H1 (cell line): ENCODE measurements around the gene CYB561A3. TPM values are rescaled to one million over a fixed set of nuclear protein-coding genes. Genes with fewer than 3 reads are reported as not detected.

ENCODE experiments used
- CTCF ChIA-PET: fragments of 300-600 bp; sonication (Branson Sonifier 250); formaldehyde crosslinking; loops from one replicate; lab custom pipeline; 2021; ENCODE audit not compliant: partially characterized antibody; lab: Charles Lee
- POLR2A ChIA-PET: fragments of 300-600 bp; sonication (Branson Sonifier 250); formaldehyde crosslinking; loops from one replicate; lab custom pipeline; 2021; ENCODE audit warnings: inconsistent platforms; ENCODE audit not compliant: partially characterized antibody; lab: Charles Lee
- DNase-seq, 2 experiments: peaks; one replicate each; pipeline versions ENCODE4 v3.0.0 to v3.0.0-alpha.2; 2010 to 2022; ENCODE audit warnings: low spot score in 2 of 2, low read depth in 1 of 2, mixed read lengths in 1 of 2
- FAIRE-seq: peaks from 2 replicates; lab custom pipeline; 2011; peaks lifted over from hg19 to GRCh38; lab: Jason Lieb, UNC
- H2AFZ ChIP-seq: 2 replicates; pipeline ENCODE4 v1.8.1; 2012; ENCODE audit warnings: low read length, inconsistent platforms
- H2AK5ac ChIP-seq: 2 replicates; pipeline ENCODE4 v1.6.1; 2013; ENCODE audit warnings: low read depth, low read length
- H2BK120ac ChIP-seq: replicated peaks from 2 replicates; pipeline ENCODE3; 2013; ENCODE audit warnings: low read depth, low read length, inconsistent platforms
- H2BK12ac ChIP-seq: 2 replicates; pipeline ENCODE4 v1.6.1; 2013; ENCODE audit warnings: low read depth, low read length
- H2BK15ac ChIP-seq: 2 replicates; pipeline ENCODE4 v1.6.1; 2013; ENCODE audit warnings: low read length
- H2BK20ac ChIP-seq: 2 replicates; pipeline ENCODE4 v1.6.1; 2013; ENCODE audit warnings: low read length
- H2BK5ac ChIP-seq: 2 replicates; pipeline ENCODE4 v1.6.1; 2013; ENCODE audit warnings: low read depth, low read length
- H3K14ac ChIP-seq: 2 replicates; pipeline ENCODE4 v1.6.1; 2013; ENCODE audit warnings: inconsistent platforms; ENCODE audit not compliant: insufficient read length
- H3K18ac ChIP-seq: 2 replicates; pipeline ENCODE4 v1.6.1; 2013; ENCODE audit warnings: low read length; ENCODE audit errors: extremely low read depth
- H3K23ac ChIP-seq: 2 replicates; pipeline ENCODE4 v1.6.1; 2013; ENCODE audit warnings: inconsistent platforms; ENCODE audit not compliant: insufficient read length
- H3K23me2 ChIP-seq: 2 replicates; pipeline ENCODE4 v1.6.1; 2013; ENCODE audit warnings: low read depth, low read length
- H3K27ac ChIP-seq: 2 replicates; pipeline ENCODE4 v1.6.1; 2011; ENCODE audit warnings: low read depth, low read length, inconsistent platforms
- H3K27me3 ChIP-seq, 4 experiments: replicated peaks in 1 of 4; 1 replicate in 1 of 4; 2 replicates in 3 of 4; pipeline versions ENCODE4 v1.6.1 to v1.8.1; 2011 to 2013; ENCODE audit warnings: low read length in 3 of 4, mild to moderate bottlenecking in 3 of 4, inconsistent platforms in 2 of 4, mixed read lengths in 2 of 4, moderate library complexity in 1 of 4; ENCODE audit not compliant: control insufficient read depth in 3 of 4, insufficient read depth in 3 of 4; ENCODE audit errors: extremely low read depth in 1 of 4
- H3K36me3 ChIP-seq, 4 experiments: 2 replicates each; pipeline versions ENCODE4 v1.6.1 to v1.8.1; 2011 to 2013; ENCODE audit warnings: mild to moderate bottlenecking in 4 of 4, low read length in 3 of 4, moderate library complexity in 2 of 4, control low read depth in 1 of 4, inconsistent platforms in 1 of 4; ENCODE audit not compliant: insufficient read depth in 4 of 4, control insufficient read depth in 2 of 4
- H3K4ac ChIP-seq: replicated peaks from 2 replicates; pipeline ENCODE3; 2013; ENCODE audit warnings: low read length, low read depth, mixed read lengths, inconsistent platforms; ENCODE audit not compliant: insufficient read length
- H3K4me1 ChIP-seq, 4 experiments: replicated peaks in 1 of 4; 1 replicate in 1 of 4; 2 replicates in 3 of 4; pipeline versions ENCODE4 v1.6.1 to v1.8.1; 2011 to 2013; ENCODE audit warnings: low read length in 3 of 4, inconsistent platforms in 2 of 4, mixed read lengths in 1 of 4; ENCODE audit not compliant: insufficient read depth in 4 of 4, control insufficient read depth in 3 of 4
- H3K4me2 ChIP-seq, 2 experiments: 2 replicates each; pipeline versions ENCODE4 v1.6.1 to v1.8.1; 2011 to 2013; ENCODE audit warnings: low read depth in 2 of 2, low read length in 2 of 2, control low read depth in 1 of 2, inconsistent platforms in 1 of 2, mild to moderate bottlenecking in 1 of 2; ENCODE audit not compliant: insufficient read depth in 1 of 2
- H3K4me3 ChIP-seq, 4 experiments: fragments of 200-600, 300-600 bp in 1 of 4; sonication (generic), shearing (Covaris generic), sonication (Bioruptor Twin) in 1 of 4; 2 replicates each; pipeline versions ENCODE4 v1.5.1 to v1.8.1; 2011 to 2016; ENCODE audit warnings: low read length in 4 of 4, low read depth in 3 of 4, control low read depth in 2 of 4, inconsistent platforms in 2 of 4, mild to moderate bottlenecking in 2 of 4, mixed read lengths in 1 of 4, moderate library complexity in 1 of 4; ENCODE audit not compliant: insufficient read depth in 2 of 4; ENCODE audit errors: extremely low read depth in 1 of 4
- H3K56ac ChIP-seq: replicated peaks from 2 replicates; pipeline ENCODE3; 2013; ENCODE audit warnings: low read depth, mild to moderate bottlenecking, mixed read lengths, low read length, inconsistent platforms; ENCODE audit not compliant: insufficient read length
- H3K79me1 ChIP-seq: 2 replicates; pipeline ENCODE4 v1.6.1; 2013; ENCODE audit warnings: low read depth, low read length, control low read depth
- H3K79me2 ChIP-seq, 2 experiments: 2 replicates each; pipeline versions ENCODE4 v1.6.1 to v1.8.1; 2012 to 2013; ENCODE audit warnings: low read length in 2 of 2, mild to moderate bottlenecking in 2 of 2, inconsistent platforms in 1 of 2; ENCODE audit not compliant: insufficient read depth in 2 of 2, control insufficient read depth in 1 of 2
- H3K9ac ChIP-seq, 4 experiments: replicated peaks in 1 of 4; 1 replicate in 1 of 4; 2 replicates in 3 of 4; pipeline versions ENCODE4 v1.6.1 to v1.8.1; 2011 to 2013; ENCODE audit warnings: low read depth in 3 of 4, low read length in 3 of 4, control low read depth in 2 of 4, mild to moderate bottlenecking in 2 of 4, moderate library complexity in 2 of 4, inconsistent platforms in 1 of 4; ENCODE audit errors: extremely low read depth in 1 of 4
- H3K9me3 ChIP-seq, 2 experiments: 2 replicates each; pipeline versions ENCODE4 v1.6.1 to v1.8.1; 2012 to 2013; ENCODE audit warnings: mild to moderate bottlenecking in 2 of 2, moderate library complexity in 2 of 2, control low read depth in 1 of 2, inconsistent platforms in 1 of 2, low read depth in 1 of 2, low read length in 1 of 2, mixed read lengths in 1 of 2; ENCODE audit not compliant: insufficient read depth in 2 of 2
- H4K20me1 ChIP-seq, 2 experiments: replicated peaks in 1 of 2; 2 replicates each; pipeline versions ENCODE3 to v1.8.1; 2011 to 2013; ENCODE audit warnings: inconsistent platforms in 2 of 2, low read length in 2 of 2, mild to moderate bottlenecking in 1 of 2; ENCODE audit not compliant: insufficient read depth in 2 of 2, control insufficient read depth in 1 of 2
- H4K5ac ChIP-seq: 2 replicates; pipeline ENCODE4 v1.6.1; 2013; ENCODE audit warnings: low read length, low read depth, mixed read lengths, inconsistent platforms; ENCODE audit not compliant: insufficient read length
- H4K8ac ChIP-seq: 2 replicates; pipeline ENCODE4 v1.8.0; 2013; ENCODE audit warnings: mild to moderate bottlenecking, moderate library complexity, low read length, inconsistent platforms; ENCODE audit not compliant: insufficient read depth; ENCODE audit errors: extremely low read depth
- H4K91ac ChIP-seq: replicated peaks from 2 replicates; pipeline ENCODE3; 2013; ENCODE audit warnings: low read length, mixed read lengths, inconsistent platforms; ENCODE audit not compliant: insufficient read length
- ASH2L ChIP-seq: fragments of 200-600, 300-600 bp; sonication (generic); IDR thresholded peaks from one replicate; pipeline ENCODE4 v1.7.1; 2017; ENCODE audit warnings: low read length
- BCL11A ChIP-seq, 2 experiments: IDR thresholded peaks; one replicate each; pipeline ENCODE4 v1.6.1; 2011; ENCODE audit warnings: low read depth in 2 of 2, low read length in 2 of 2, mild to moderate bottlenecking in 2 of 2
- BRCA1 ChIP-seq: IDR thresholded peaks from 2 replicates; pipeline ENCODE4 v1.6.1; 2012; ENCODE audit warnings: low read depth, low read length, improper control_type of control experiment
- CREB1 ChIP-seq: IDR thresholded peaks from 2 replicates; pipeline ENCODE4 v1.6.1; 2012; ENCODE audit warnings: inconsistent platforms
- EP300 ChIP-seq, 2 experiments: IDR thresholded peaks; 1 replicate in 1 of 2; 2 replicates in 1 of 2; pipeline ENCODE4 v1.6.1; 2011 to 2012; ENCODE audit warnings: low read depth in 2 of 2, low read length in 2 of 2, mild to moderate bottlenecking in 2 of 2, borderline replicate concordance in 1 of 2, inconsistent platforms in 1 of 2, moderate library complexity in 1 of 2
- MAFK ChIP-seq: IDR thresholded peaks from 2 replicates; pipeline ENCODE4 v1.6.1; 2012; ENCODE audit warnings: low read depth, mild to moderate bottlenecking, improper control_type of control experiment, low read length
- NRF1 ChIP-seq: IDR thresholded peaks from 2 replicates; pipeline ENCODE4 v1.6.1; 2011; ENCODE audit warnings: mild to moderate bottlenecking, low read depth, low read length, improper control_type of control experiment
- POLR2A ChIP-seq, 2 experiments: IDR thresholded peaks; 1 replicate in 1 of 2; 2 replicates in 1 of 2; pipeline ENCODE4 v1.6.1; 2011; ENCODE audit warnings: low read depth in 2 of 2, low read length in 2 of 2, mild to moderate bottlenecking in 2 of 2; ENCODE audit errors: control extremely low read depth in 1 of 2
- POLR2AphosphoS5 ChIP-seq: IDR thresholded peaks from 2 replicates; pipeline ENCODE4 v1.6.1; 2011; ENCODE audit warnings: low read depth, low read length
- RNF2 ChIP-seq: fragments of 200-900, 300-1000 bp; sonication (generic); IDR thresholded peaks from 2 replicates; pipeline ENCODE4 v1.7.1; 2016; ENCODE audit warnings: borderline replicate concordance, low read depth, mild to moderate bottlenecking, antibody characterized with exemption, low read length; ENCODE audit not compliant: poor library complexity, severe bottlenecking; ENCODE audit errors: missing control alignments
- SIN3A ChIP-seq, 2 experiments: IDR thresholded peaks in 1 of 2; conservative IDR thresholded peaks in 1 of 2; 2 replicates each; pipeline ENCODE4 v1.6.1; 2011 to 2012; ENCODE audit warnings: low read length in 2 of 2, improper control_type of control experiment in 1 of 2, low read depth in 1 of 2, mild to moderate bottlenecking in 1 of 2
- WGBS, 2 experiments: shearing (Covaris generic) in 1 of 2; methylation state at CpG; one replicate each; pipeline versions ENCODE4 v1.1.6 to v1.1.7; 2013 to 2015; ENCODE audit warnings: low lambda C conversion rate in 2 of 2, mixed read lengths in 2 of 2, inconsistent platforms in 1 of 2, low coverage in 1 of 2, missing lambda C conversion rate in 1 of 2; ENCODE audit not compliant: insufficient replicate concordance in 2 of 2, insufficient coverage in 1 of 2, insufficient read length in 1 of 2; ENCODE audit errors: extremely low coverage in 1 of 2, missing lambda C conversion rate in 1 of 2; 5-methylcytosine and 5-hydroxymethylcytosine counted together
- polyA plus RNA-seq, 7 experiments: library from polyadenylated mRNA; depleted of rRNA in 3 of 7; stranded (reverse) in 5 of 7; unstranded in 2 of 7; fragments of >200 nt in 5 of 7; fragments of 200-250 nt in 2 of 7; gene quantifications; 1 replicate in 5 of 7; 2 replicates in 1 of 7; 4 replicates in 1 of 7; pipeline versions ENCODE4 v1.2.1 to v1.2.3, GENCODE V29; 2011 to 2013; ENCODE audit warnings: missing spikeins in 2 of 7, mixed read lengths in 2 of 7
- total RNA-seq: library from RNA; stranded (reverse); fragmentation: NEBNext Ultra II Directional; extraction: Animal tissue kit (Norgen Biotek cat#: 25700); gene quantifications from 2 replicates; pipeline ENCODE4 v1.2.1, GENCODE V29; 2021

The CYB561A3 gene
- total and polyA plus RNA-seq, 2 of the 8 experiments (the other 6 are each of a cell fraction or from before 2014, with no cell fraction given), result 29.6 to 41.2 TPM

DNA sequence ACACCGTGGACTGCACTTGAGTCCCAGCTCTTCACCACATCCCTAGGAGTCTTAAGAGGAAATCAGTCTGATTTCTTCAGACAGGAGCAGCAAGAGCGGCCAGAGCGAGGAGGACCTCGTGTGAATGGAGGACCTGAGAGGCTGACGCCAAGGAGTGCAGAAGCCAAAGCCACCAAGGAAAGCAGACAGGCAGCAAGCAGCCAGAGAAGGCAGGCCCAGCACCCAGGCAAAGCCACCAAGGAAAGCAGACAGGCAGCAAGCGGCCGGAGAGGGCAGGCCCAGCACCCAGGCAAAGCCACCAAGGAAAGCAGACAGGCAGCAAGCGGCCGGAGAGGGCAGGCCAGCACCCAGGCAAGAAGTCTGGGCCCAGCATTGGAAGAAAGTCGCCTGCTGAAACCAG is 11.8 kb downstream of the CYB561A3 start:
- Histone ChIP-seq H3K36me3 (peaks cover 0 to 13% (median 8%) of the 10 kb centered on the region in 4 experiments; a peak in 6 of 8 replicates), H4K20me1 (peaks cover 0 to 8% of the 10 kb centered on the region in 2 experiments), H4K5ac (no peak overlapping the region), H3K18ac (no peak overlapping the region), H3K27me3 (no peaks in the 10 kb centered on the region), H3K79me2 (no peaks in the 10 kb centered on the region), H2BK12ac (no peak overlapping the region), H3K14ac (no peak overlapping the region), H4K8ac (no peak overlapping the region), H3K9me3 (no peaks in the 10 kb centered on the region), H3K4me2 (no peak overlapping the region), H3K4me3 (no peak overlapping the region), H2BK20ac (no peak overlapping the region), H3K56ac (no peak overlapping the region), H2AFZ (no peak overlapping the region), H3K23ac (no peak overlapping the region), H2BK5ac (no peak overlapping the region), H3K4ac (no peak overlapping the region), H2AK5ac (no peak overlapping the region), H3K79me1 (no peaks in the 10 kb centered on the region; the same call in 1 of the 2 replicates), H3K9ac (no peak overlapping the region), H3K4me1 (no peaks in the 10 kb centered on the region), H2BK15ac (no peak overlapping the region), H3K27ac (no peak overlapping the region), H3K23me2 (no peaks in the 10 kb centered on the region), H2BK120ac (no peak overlapping the region), H4K91ac (no peak overlapping the region)
- WGBS, 2 experiments, result 89% methylated on average over 10 of the region's 10 CpGs; no CpG with 5 or more reads in 1 of the 2 experiments
- ChIA-PET CTCF (interaction anchor here (0.9 to 7.1 kb wide), 4 partner anchors 13 to 96 kb away, joined by 3 to 80 read pairs (median 29); no protein-coding TSS in a partner anchor), POLR2A (interaction anchor here (0.7 to 39.7 kb wide), 4 partner anchors 13 to 1133 kb away, joined by 3 to 1106 read pairs (median 32); partner anchors contain the start of genes CYB561A3, DDB1, TKFC and TMEM138)
- FAIRE-seq (no peak), DNase-seq (no peak)
- TF ChIP-seq NRF1 (no peak), MAFK (no peak), CREB1 (no peak), SIN3A (conservative IDR thresholded peaks at IDR 0.05 in 1 of 2, IDR thresholded peaks at IDR 0.05 in 1 of 2; ENCODE audit: low read depth in 1 of 2, low read length in 2 of 2) (no peak), POLR2A (IDR thresholded peaks at IDR 0.05; ENCODE audit: control extremely low read depth in 1 of 2, low read depth in 2 of 2, low read length in 2 of 2) (no peak), BCL11A (IDR thresholded peaks at IDR 0.05; ENCODE audit: low read depth in 2 of 2, low read length in 2 of 2) (no peak), EP300 (IDR thresholded peaks at IDR 0.05; ENCODE audit: borderline replicate concordance in 1 of 2, low read depth in 2 of 2, low read length in 2 of 2) (no peak), ASH2L (no peak), POLR2AphosphoS5 (no peak), BRCA1 (no peak), RNF2 (no peak)
